GM12875 (cell line): Measurements from ENCODE around the gene LAMC1.

Source experiments
- H3K4me3 ChIP-seq: one replicate; pipeline ENCODE4 v1.5.1; 2011; ENCODE audit warnings: low read depth, low read length, control low read depth
- CTCF ChIP-seq: IDR thresholded peaks from 2 replicates; pipeline ENCODE4 v1.5.1; 2011; ENCODE audit warnings: low read depth, mild to moderate bottlenecking, control low read depth, inconsistent platforms, low read length, moderate library complexity, borderline replicate concordance; ENCODE audit not compliant: insufficient read depth

LAMC1 gene

GRCh38 chr1:183043872-183044854, 20.9 kb downstream of the LAMC1 start:
- no peak for TF ChIP-seq CTCF

DNA sequence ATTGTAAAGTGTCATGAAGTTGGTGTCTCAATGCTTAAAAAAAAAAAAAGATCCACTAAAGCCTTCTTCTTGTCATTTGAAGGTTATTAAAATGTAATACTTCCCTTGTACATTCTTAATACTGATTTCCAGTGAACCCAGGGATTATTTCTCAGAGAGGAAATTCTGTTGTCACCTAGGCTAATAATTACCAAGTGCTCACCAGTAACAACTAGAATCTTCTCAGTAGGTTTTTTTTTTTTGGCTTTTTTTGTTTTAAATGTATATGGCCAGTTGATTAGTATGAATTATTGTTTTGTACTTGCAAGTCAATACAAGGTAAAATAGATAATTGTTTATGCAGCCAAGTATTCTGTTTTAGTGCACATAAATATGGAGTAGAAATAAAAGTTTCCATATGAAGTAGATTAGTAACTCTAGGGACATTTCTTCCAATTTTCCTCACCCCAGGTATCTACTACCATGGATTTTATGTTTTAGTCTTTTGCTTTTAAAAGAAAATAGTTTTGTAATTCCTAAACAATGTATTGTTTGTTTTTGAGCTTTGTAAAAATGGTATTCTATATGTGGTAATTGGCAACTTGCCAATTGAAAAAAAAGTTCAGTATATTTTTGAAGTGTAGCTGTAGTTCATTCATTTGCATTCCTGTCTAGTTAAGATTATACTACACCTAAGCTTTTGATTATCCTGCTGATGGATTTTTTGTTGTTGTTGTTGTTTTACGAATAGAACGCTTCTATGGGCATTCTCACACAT, 21.9 kb downstream of the LAMC1 start:
- H3K4me3 ChIP-seq: no peak overlapping the region
- TF ChIP-seq CTCF: no peak

More at GRCh38 chr1:183043872-183044854, 20.9 kb downstream of the LAMC1 start:
- H3K4me3 ChIP-seq: no peak overlapping the region

GRCh38 chr1:183048087-183049085, 25.2 kb downstream of the LAMC1 start:
- TF ChIP-seq CTCF: no peak
- no peak overlapping the region for H3K4me3 ChIP-seq

GRCh38 chr1:183051546-183051945, 28.3 kb downstream of the LAMC1 start:
- no peak overlapping the region for H3K4me3 ChIP-seq
- TF ChIP-seq CTCF: no peak

- no peak for TF ChIP-seq CTCF
- H3K4me3 ChIP-seq: no peak overlapping the region
Measured at GRCh38 chr1:183052861-183053260, 29.6 kb downstream of the LAMC1 start.

- TF ChIP-seq CTCF: no peak
- no peak overlapping the region for H3K4me3 ChIP-seq
Measured at GRCh38 chr1:183058851-183059502, 35.8 kb downstream of the LAMC1 start.
